Neural progenitor cell (in vitro differentiated cells): ENCODE results near the gene PIGC. TPM values are rescaled to one million over a fixed set of nuclear protein-coding genes. Genes with fewer than 3 reads are reported as not detected.

Experiments used
- DNase-seq: peaks from one replicate; pipeline ENCODE4 v3.0.0-alpha.2; 2016; ENCODE audit warnings: low spot score
- H2AFZ ChIP-seq: fragments of 200-600 bp; sonication (generic); replicated peaks from 2 replicates; pipeline ENCODE4 v1.6.1; 2016; ENCODE audit warnings: antibody characterized with exemption
- H3F3A ChIP-seq: fragments of 200-600 bp; sonication (generic); 2 replicates; pipeline ENCODE4 v1.6.1; 2016; ENCODE audit warnings: antibody characterized with exemption, low read depth
- H3K27ac ChIP-seq: fragments of 200-600 bp; sonication (generic); 2 replicates; pipeline ENCODE4 v1.5.1; 2016; ENCODE audit warnings: mild to moderate bottlenecking
- H3K27me3 ChIP-seq: fragments of 200-600 bp; sonication (generic); 2 replicates; pipeline ENCODE4 v1.6.1; 2016; ENCODE audit warnings: mild to moderate bottlenecking, moderate library complexity
- H3K36me3 ChIP-seq: fragments of 200-600 bp; sonication (generic); 2 replicates; pipeline ENCODE4 v1.5.1; 2016
- H3K4me1 ChIP-seq: fragments of 200-600 bp; sonication (generic); 2 replicates; pipeline ENCODE4 v1.6.1; 2016; ENCODE audit warnings: mixed run types
- H3K4me2 ChIP-seq: fragments of 200-600 bp; sonication (generic); 2 replicates; pipeline ENCODE4 v1.6.1; 2016
- H3K4me3 ChIP-seq: fragments of 200-600 bp; sonication (generic); 2 replicates; pipeline ENCODE4 v1.5.1; 2016
- H3K79me2 ChIP-seq: fragments of 200-600 bp; sonication (generic); 2 replicates; pipeline ENCODE4 v1.6.1; 2016; ENCODE audit warnings: low read depth
- H3K9ac ChIP-seq: fragments of 200-600 bp; sonication (generic); 2 replicates; pipeline ENCODE4 v1.6.1; 2016
- H3K9me3 ChIP-seq: fragments of 200-600 bp; sonication (generic); 2 replicates; pipeline ENCODE4 v1.5.1; 2016; ENCODE audit warnings: low read depth
- H4K20me1 ChIP-seq: fragments of 200-600 bp; sonication (generic); 2 replicates; pipeline ENCODE4 v1.6.1; 2016; ENCODE audit warnings: low read depth
- H3K27ac Mint-ChIP-seq: 3 replicates; pipeline ENCODE4 v1.8.0; 2021; ENCODE audit warnings: mixed read lengths
- H3K27me3 Mint-ChIP-seq: 2 replicates; pipeline ENCODE4 v1.8.0; 2022; ENCODE audit warnings: low read depth, mild to moderate bottlenecking, inconsistent platforms, moderate library complexity, mixed read lengths; ENCODE audit not compliant: insufficient read depth
- H3K36me3 Mint-ChIP-seq: 3 replicates; pipeline ENCODE4 v1.8.0; 2021; ENCODE audit warnings: mixed read lengths
- H3K4me1 Mint-ChIP-seq: 3 replicates; pipeline ENCODE4 v1.8.0; 2021; ENCODE audit warnings: mixed read lengths
- H3K4me3 Mint-ChIP-seq: 3 replicates; pipeline ENCODE4 v1.8.0; 2021; ENCODE audit warnings: mild to moderate bottlenecking, moderate library complexity, mixed read lengths
- H3K9me3 Mint-ChIP-seq: 3 replicates; pipeline ENCODE4 v1.8.0; 2020; ENCODE audit warnings: mixed read lengths
- CTCF ChIP-seq: fragments of 200-600 bp; sonication (generic); IDR thresholded peaks from 2 replicates; pipeline ENCODE4 v1.5.1; 2017; ENCODE audit warnings: antibody characterized with exemption, mild to moderate bottlenecking
- EZH2 ChIP-seq: fragments of 200-600 bp; sonication (generic); IDR thresholded peaks from 2 replicates; pipeline ENCODE4 v1.6.1; 2017; ENCODE audit warnings: antibody characterized with exemption, mild to moderate bottlenecking, moderate library complexity
- EZH2phosphoT487 ChIP-seq: fragments of 200-600 bp; sonication (generic); IDR thresholded peaks from 2 replicates; pipeline ENCODE4 v1.6.1; 2017; ENCODE audit warnings: antibody characterized with exemption
- total RNA-seq: library from RNA; depleted of rRNA; stranded (reverse); fragments of >200 nt; gene quantifications from 2 replicates; pipeline ENCODE4 v1.2.3, GENCODE V29; 2015; ENCODE audit warnings: low replicate concordance

Gene PIGC
- total RNA-seq, 1 donor from 2014 or later: 39.4 TPM

GRCh38 chr1:172447641-172448040 lies 3.8 kb upstream of the PIGC start:
- Mint-ChIP-seq H3K27me3 (peaks cover 2% of the 10 kb centered on the region), H3K36me3 (no peaks in the 10 kb centered on the region), H3K4me3 (no peak overlapping the region), H3K9me3 (no peaks in the 10 kb centered on the region), H3K27ac (no peak overlapping the region), H3K4me1 (peaks cover 45% of the 10 kb centered on the region)
- no peak overlapping the region for H3K27ac ChIP-seq
- peaks cover 30% of the 10 kb centered on the region for H3K4me1 ChIP-seq
- H3K27me3 ChIP-seq: no peaks in the 10 kb centered on the region
- no peak for DNase-seq
- H3K4me2 ChIP-seq: no peak overlapping the region
- no peaks in the 10 kb centered on the region for H4K20me1 ChIP-seq
- H3K4me3 ChIP-seq: no peak overlapping the region
- H3F3A ChIP-seq: peaks cover 18% of the 10 kb centered on the region
- no peaks in the 10 kb centered on the region for H3K9me3 ChIP-seq
- no peak overlapping the region for H2AFZ ChIP-seq
- TF ChIP-seq EZH2phosphoT487 (no peak), CTCF (no peak), EZH2 (no peak)
- H3K9ac ChIP-seq: no peak overlapping the region
- H3K36me3 ChIP-seq: no peaks in the 10 kb centered on the region
- peaks cover 11% of the 10 kb centered on the region for H3K79me2 ChIP-seq

GRCh38 chr1:172446547-172446946 lies 2.7 kb upstream of the PIGC start:
- peaks cover 4% of the 10 kb centered on the region for H3K27me3 Mint-ChIP-seq
- peaks cover 45% of the 10 kb centered on the region for H3K4me1 Mint-ChIP-seq
- Histone ChIP-seq H3K4me3 (no peak overlapping the region), H3F3A (peaks cover 10% of the 10 kb centered on the region), H3K27me3 (no peaks in the 10 kb centered on the region), H3K9ac (no peak overlapping the region), H3K4me1 (peaks cover 24% of the 10 kb centered on the region), H4K20me1 (no peaks in the 10 kb centered on the region), H3K27ac (no peak overlapping the region), H3K9me3 (no peaks in the 10 kb centered on the region), H3K36me3 (no peaks in the 10 kb centered on the region), H2AFZ (no peak overlapping the region), H3K4me2 (no peak overlapping the region), H3K79me2 (peaks cover 22% of the 10 kb centered on the region)
- peak overlapping the region; percentile 36 for H3K4me3 Mint-ChIP-seq
- peak overlapping the region; percentile 13 for H3K27ac Mint-ChIP-seq
- peaks cover 10% of the 10 kb centered on the region for H3K36me3 Mint-ChIP-seq
- H3K9me3 Mint-ChIP-seq: no peaks in the 10 kb centered on the region
- no peak for DNase-seq
- no peak for TF ChIP-seq EZH2phosphoT487
- no peak for TF ChIP-seq CTCF
- TF ChIP-seq EZH2: no peak

- no peak overlapping the region for H3K27ac ChIP-seq
- no peak for TF ChIP-seq EZH2phosphoT487
- TF ChIP-seq CTCF: no peak
- peak overlapping the region; percentile 82 for H3K4me2 ChIP-seq
Observed at GRCh38 chr1:172442843-172443565, 865 bp downstream of the PIGC start.

More at GRCh38 chr1:172442843-172443565, 865 bp downstream of the PIGC start:
- peaks cover 9% of the 10 kb centered on the region for H3K4me1 ChIP-seq
- H3K79me2 ChIP-seq: peaks cover 30% of the 10 kb centered on the region
- no peaks in the 10 kb centered on the region for H3K9me3 Mint-ChIP-seq
- H3K36me3 Mint-ChIP-seq: peaks cover 26% of the 10 kb centered on the region
- H3K4me3 Mint-ChIP-seq: peak overlapping the region; percentile 95
- H2AFZ ChIP-seq: peak overlapping the region; percentile 89
- no peaks in the 10 kb centered on the region for H3K27me3 ChIP-seq
- H3K9me3 ChIP-seq: no peaks in the 10 kb centered on the region
- H4K20me1 ChIP-seq: peaks cover 4% of the 10 kb centered on the region
- H3K36me3 ChIP-seq: no peaks in the 10 kb centered on the region
- peak overlapping the region; percentile 73 for H3K27ac Mint-ChIP-seq
- H3K4me1 Mint-ChIP-seq: peaks cover 17% of the 10 kb centered on the region
- no peak for DNase-seq
- peak overlapping the region; percentile 85 for H3K4me3 ChIP-seq
- H3K27me3 Mint-ChIP-seq: peaks cover 2% of the 10 kb centered on the region
- H3K9ac ChIP-seq: peak overlapping the region; percentile 61
- no peaks in the 10 kb centered on the region for H3F3A ChIP-seq
